H9 (cell line): ENCODE measurements around the gene SETD5. TPM values are rescaled to one million over a fixed set of nuclear protein-coding genes. Genes with fewer than 3 reads are reported as not detected.
A peak's percentile ranks its signal among the peaks of the same experiment; 100 is the strongest.

Experiments
- DNase-seq: peaks from one replicate; pipeline ENCODE4 v3.0.0-alpha.2; 2017
- H2AFZ ChIP-seq: one replicate; pipeline ENCODE4 v1.6.1; 2013; ENCODE audit warnings: mild to moderate bottlenecking, low read length, control low read depth, moderate library complexity
- H2AK5ac ChIP-seq: 2 replicates; pipeline ENCODE4 v1.6.1; 2013; ENCODE audit warnings: low read length, control low read depth, mixed read lengths; ENCODE audit not compliant: insufficient read length
- H2BK120ac ChIP-seq: one replicate; pipeline ENCODE4 v1.6.1; 2013; ENCODE audit warnings: low read depth, mild to moderate bottlenecking, low read length, control low read depth, inconsistent platforms; ENCODE audit not compliant: poor library complexity, severe bottlenecking
- H2BK12ac ChIP-seq: 2 replicates; pipeline ENCODE4 v1.6.1; 2013; ENCODE audit warnings: low read length, control low read depth, mixed read lengths, low read depth; ENCODE audit not compliant: insufficient read length
- H2BK15ac ChIP-seq: 2 replicates; pipeline ENCODE4 v1.6.1; 2013; ENCODE audit warnings: low read depth, low read length, control low read depth
- H2BK20ac ChIP-seq: one replicate; pipeline ENCODE4 v1.6.1; 2013; ENCODE audit warnings: low read depth, mild to moderate bottlenecking, low read length, control low read depth, inconsistent platforms; ENCODE audit not compliant: poor library complexity, severe bottlenecking
- H2BK5ac ChIP-seq: 2 replicates; pipeline ENCODE4 v1.6.1; 2013; ENCODE audit warnings: low read length, control low read depth, mixed read lengths; ENCODE audit not compliant: insufficient read length
- H3K14ac ChIP-seq: 2 replicates; pipeline ENCODE4 v1.6.1; 2013; ENCODE audit warnings: low read length, control low read depth; ENCODE audit not compliant: insufficient read depth
- H3K18ac ChIP-seq: 2 replicates; pipeline ENCODE4 v1.6.1; 2013; ENCODE audit warnings: low read depth, mild to moderate bottlenecking, mixed read lengths, low read length, control low read depth; ENCODE audit not compliant: insufficient read length
- H3K23ac ChIP-seq: 2 replicates; pipeline ENCODE4 v1.6.1; 2013; ENCODE audit warnings: low read length, control low read depth, mixed read lengths, low read depth; ENCODE audit not compliant: insufficient read length
- H3K23me2 ChIP-seq: 2 replicates; pipeline ENCODE4 v1.6.1; 2013; ENCODE audit warnings: low read depth, mild to moderate bottlenecking, mixed read lengths, low read length, control low read depth; ENCODE audit not compliant: insufficient read length, poor library complexity, severe bottlenecking
- H3K27ac ChIP-seq: 2 replicates; pipeline ENCODE4 v1.5.1; 2013; ENCODE audit warnings: low read length, control low read depth, mixed read lengths, low read depth; ENCODE audit not compliant: insufficient read length
- H3K27me3 ChIP-seq: 2 replicates; pipeline ENCODE4 v1.6.1; 2013; ENCODE audit warnings: low read length, control low read depth, inconsistent platforms; ENCODE audit not compliant: insufficient read depth
- H3K4ac ChIP-seq: 2 replicates; pipeline ENCODE4 v1.6.1; 2013; ENCODE audit warnings: low read depth, mild to moderate bottlenecking, control low read depth, inconsistent platforms, low read length, moderate library complexity
- H3K4me1 ChIP-seq: 2 replicates; pipeline ENCODE4 v1.6.1; 2013; ENCODE audit warnings: low read length, control low read depth, inconsistent platforms; ENCODE audit not compliant: insufficient read depth
- H3K4me2 ChIP-seq: 2 replicates; pipeline ENCODE4 v1.6.1; 2013; ENCODE audit warnings: low read length, control low read depth, mixed read lengths; ENCODE audit not compliant: insufficient read length, insufficient read depth
- H3K56ac ChIP-seq: 2 replicates; pipeline ENCODE4 v1.6.1; 2013; ENCODE audit warnings: low read depth, mild to moderate bottlenecking, mixed read lengths, low read length, control low read depth; ENCODE audit not compliant: insufficient read length
- H3K79me1 ChIP-seq: 2 replicates; pipeline ENCODE4 v1.6.1; 2013; ENCODE audit warnings: low read depth, mild to moderate bottlenecking, moderate library complexity, low read length, control low read depth, inconsistent platforms; ENCODE audit not compliant: insufficient read depth, poor library complexity, severe bottlenecking
- H3K79me2 ChIP-seq: 2 replicates; pipeline ENCODE4 v1.6.1; 2013; ENCODE audit warnings: low read length, control low read depth, inconsistent platforms; ENCODE audit not compliant: insufficient read depth
- H3K9ac ChIP-seq: 2 replicates; pipeline ENCODE4 v1.6.1; 2013; ENCODE audit warnings: low read length, control low read depth, mixed read lengths; ENCODE audit not compliant: insufficient read length; ENCODE audit errors: extremely low read depth
- H3K9me3 ChIP-seq: one replicate; pipeline ENCODE4 v1.6.1; 2013; ENCODE audit warnings: low read depth, low read length, inconsistent platforms; ENCODE audit not compliant: control insufficient read depth
- H3T11ph ChIP-seq: one replicate; pipeline ENCODE4 v1.6.1; 2013; ENCODE audit warnings: mild to moderate bottlenecking, low read length, control low read depth, inconsistent platforms
- H4K20me1 ChIP-seq: one replicate; pipeline ENCODE4 v1.6.1; 2013; ENCODE audit not compliant: control insufficient read depth, insufficient read length, insufficient read depth
- H4K5ac ChIP-seq: 2 replicates; pipeline ENCODE4 v1.6.1; 2013; ENCODE audit warnings: low read depth, mild to moderate bottlenecking, mixed read lengths, low read length, control low read depth; ENCODE audit not compliant: insufficient read length
- H4K8ac ChIP-seq: replicated peaks from 2 replicates; pipeline ENCODE4 v1.6.1; 2013; ENCODE audit warnings: low read length, control low read depth, mixed read lengths, low read depth; ENCODE audit not compliant: insufficient read length
- H4K91ac ChIP-seq: 2 replicates; pipeline ENCODE4 v1.6.1; 2013; ENCODE audit warnings: low read depth, mild to moderate bottlenecking, moderate library complexity, mixed read lengths, low read length, control low read depth; ENCODE audit not compliant: insufficient read length
- H3K27ac Mint-ChIP-seq, 3 experiments: 2 replicates in 2 of 3; 3 replicates in 1 of 3; pipeline ENCODE4 v1.8.0; 2020 to 2021; ENCODE audit warnings: mixed read lengths in 3 of 3, mild to moderate bottlenecking in 1 of 3, moderate library complexity in 1 of 3
- H3K27me3 Mint-ChIP-seq: 2 replicates; pipeline ENCODE4 v1.8.0; 2021; ENCODE audit warnings: low read depth, mild to moderate bottlenecking, moderate library complexity, mixed read lengths
- H3K36me3 Mint-ChIP-seq, 3 experiments: 2 replicates in 2 of 3; 3 replicates in 1 of 3; pipeline ENCODE4 v1.8.0; 2020 to 2021; ENCODE audit warnings: low read depth in 3 of 3, mixed read lengths in 3 of 3; ENCODE audit not compliant: insufficient read depth in 1 of 3
- H3K4me1 Mint-ChIP-seq, 2 experiments: 2 replicates each; pipeline ENCODE4 v1.8.0; 2020; ENCODE audit warnings: mixed read lengths in 2 of 2
- H3K4me3 Mint-ChIP-seq, 2 experiments: 2 replicates in 1 of 2; 3 replicates in 1 of 2; pipeline ENCODE4 v1.8.0; 2020 to 2021; ENCODE audit warnings: mild to moderate bottlenecking in 2 of 2, mixed read lengths in 2 of 2, moderate library complexity in 1 of 2
- H3K9me3 Mint-ChIP-seq, 2 experiments: 2 replicates in 1 of 2; 3 replicates in 1 of 2; pipeline ENCODE4 v1.8.0; 2020; ENCODE audit warnings: mild to moderate bottlenecking in 2 of 2, mixed read lengths in 2 of 2, moderate library complexity in 1 of 2
- CTCF ChIP-seq: fragments of 200-600 bp; sonication (generic); conservative IDR thresholded peaks from 3 replicates; pipeline ENCODE4 v1.8.0; 2021; ENCODE audit warnings: antibody characterized with exemption, mild to moderate bottlenecking
- WGBS: extraction: QIAGEN DNeasy Blood & Tissue Kit; methylation state at CpG from one replicate; pipeline ENCODE4 v1.1.7; 2013; ENCODE audit warnings: missing lambda C conversion rate, low lambda C conversion rate, mixed read lengths; ENCODE audit not compliant: insufficient read length; ENCODE audit errors: extremely low coverage; 5-methylcytosine and 5-hydroxymethylcytosine counted together
- total RNA-seq: library from RNA; stranded (reverse); gene quantifications from 2 replicates; pipeline ENCODE4 v1.2.1, GENCODE V29; 2021

SETD5 gene
- total RNA-seq, 1 experiment from 2014 or later: 207 TPM

- no peaks in the 10 kb centered on the region for H3K79me1 ChIP-seq
- H3K4me1 ChIP-seq: no peaks in the 10 kb centered on the region
- H3K9me3 ChIP-seq: no peaks in the 10 kb centered on the region
- H4K5ac ChIP-seq: no peak overlapping the region
- H3K4me2 ChIP-seq: no peak overlapping the region
- Mint-ChIP-seq H3K36me3 (peaks cover 44 to 88% (median 76%) of the 10 kb centered on the region in 3 experiments), H3K4me3 (no peak overlapping the region), H3K4me1 (peaks cover 15 to 21% of the 10 kb centered on the region in 2 experiments), H3K9me3 (no peaks in the 10 kb centered on the region), H3K27ac (peak overlapping the region in 1 of 3 experiments; percentile 78; a peak in 1 of 7 replicates), H3K27me3 (no peaks in the 10 kb centered on the region)
- no peak overlapping the region for H3T11ph ChIP-seq
- no peak overlapping the region for H3K56ac ChIP-seq
- no peak overlapping the region for H3K23ac ChIP-seq
- H3K27me3 ChIP-seq: no peaks in the 10 kb centered on the region
- no peak overlapping the region for H4K91ac ChIP-seq
- H2BK20ac ChIP-seq: no peak overlapping the region
- no peak overlapping the region for H2AFZ ChIP-seq
- H2BK15ac ChIP-seq: no peak overlapping the region
- H3K14ac ChIP-seq: no peak overlapping the region
- H3K27ac ChIP-seq: no peak overlapping the region
- no peak overlapping the region for H3K4ac ChIP-seq
- no peak overlapping the region for H4K8ac ChIP-seq
- no peak overlapping the region for H2BK120ac ChIP-seq
- H2AK5ac ChIP-seq: no peak overlapping the region
- H2BK12ac ChIP-seq: no peak overlapping the region
- no peaks in the 10 kb centered on the region for H4K20me1 ChIP-seq
- no peak overlapping the region for H3K9ac ChIP-seq
- no peak overlapping the region for H3K18ac ChIP-seq
- H3K79me2 ChIP-seq: peaks cover 36% of the 10 kb centered on the region
- WGBS: no CpG with 5 or more reads among the region's 1 CpG
- H2BK5ac ChIP-seq: no peak overlapping the region
- TF ChIP-seq CTCF: no peak
- peaks cover 4% of the 10 kb centered on the region for H3K23me2 ChIP-seq
- DNase-seq: no peak
Measured at GRCh38 chr3:9392041-9392440, 5.4 kb upstream of the SETD5 start.
